Lung microvascular endothelial cell (primary cell): ENCODE results near the gene HMGN2. TPM values are rescaled to one million over a fixed set of nuclear protein-coding genes. Genes with fewer than 3 reads are reported as not detected.

Source experiments
- total RNA-seq: library from RNA; depleted of rRNA; stranded (reverse); fragments of >200 nt; gene quantifications from 2 replicates; pipeline ENCODE4 v1.2.1, GENCODE V29; 2014

Gene HMGN2
- total RNA-seq, 1 donor from 2014 or later, result 70.4 TPM

Other genes starting within 250 kb of the HMGN2 start
- gene CEP85, start 238.2 kb upstream of the HMGN2 start, total RNA-seq, result 4.2 and 4.8 TPM in 2 replicates
- 16.5 and 17.4 TPM in 2 replicates for gene SH3BGRL3, start 192.4 kb upstream of the HMGN2 start, total RNA-seq
- gene UBXN11, start 165.8 kb upstream of the HMGN2 start, total RNA-seq, result 0.87 and 1.2 TPM in 2 replicates
- not detected in 2 replicates for gene CD52, start 154.5 kb upstream of the HMGN2 start, total RNA-seq
- 0.44 TPM in 1 of 2 replicates, not detected in the other for gene CRYBG2, start 118.3 kb upstream of the HMGN2 start, total RNA-seq
- not detected in 2 replicates for gene ZNF683, start 99.7 kb upstream of the HMGN2 start, total RNA-seq
- not detected in 2 replicates for gene LIN28A, start 61.6 kb upstream of the HMGN2 start, total RNA-seq
- gene DHDDS, start 40.1 kb upstream of the HMGN2 start, total RNA-seq, result 22.4 and 24.6 TPM in 2 replicates
- 10.9 and 12.0 TPM in 2 replicates for gene RPS6KA1, start 57.3 kb downstream of the HMGN2 start, total RNA-seq
- gene ARID1A, start 223.6 kb downstream of the HMGN2 start, total RNA-seq, result 7.8 and 9.5 TPM in 2 replicates